B cell (primary cell): ENCODE results near the gene CDA. TPM values are rescaled to one million over a fixed set of nuclear protein-coding genes. Genes with fewer than 3 reads are reported as not detected.

Source experiments
- ATAC-seq: fragments of 200-7000 bp; cut with Tn5 transposase; one replicate; pipeline ENCODE4 v1.10.0; 2021; ENCODE audit warnings: low read depth, mild to moderate bottlenecking, moderate number of reproducible peaks, moderate library complexity
- CTCF ChIA-PET: fragments of 350-600 bp; sonication (Branson Sonifier 250); formaldehyde crosslinking; loops from one replicate; lab custom pipeline; 2021; ENCODE audit warnings: antibody characterized with exemption, inconsistent platforms; lab: Charles Lee
- POLR2A ChIA-PET: fragments of 350-600 bp; sonication (Branson Sonifier 250); formaldehyde crosslinking; loops from one replicate; lab custom pipeline; 2021; ENCODE audit warnings: antibody characterized with exemption; lab: Charles Lee
- DNase-seq: peaks from one replicate; pipeline ENCODE4 v3.0.0; 2013
- H2AFZ ChIP-seq: 2 replicates; pipeline ENCODE4 v1.6.1; 2012; ENCODE audit warnings: mild to moderate bottlenecking, low read depth, low read length; ENCODE audit not compliant: insufficient read depth, poor library complexity, severe bottlenecking
- H3K27ac ChIP-seq, 2 donors: 1 replicate in 1 of 2; 2 replicates in 1 of 2; pipeline ENCODE4 v1.5.1; 2012 to 2013; ENCODE audit warnings: low read length in 2 of 2, mild to moderate bottlenecking in 2 of 2, moderate library complexity in 1 of 2
- H3K27me3 ChIP-seq, 4 experiments: fragments of 200-600 bp in 1 of 4; sonication (generic) in 1 of 4; replicated peaks in 1 of 4; 1 replicate in 2 of 4; 2 replicates in 2 of 4; pipeline versions ENCODE4 v1.6.1 to v1.7.0; 2013 to 2016; ENCODE audit warnings: low read length in 3 of 4, mild to moderate bottlenecking in 2 of 4, mixed read lengths in 1 of 4, moderate library complexity in 1 of 4; ENCODE audit not compliant: insufficient read depth in 4 of 4, control insufficient read depth in 3 of 4; ENCODE audit errors: control extremely low read depth in 1 of 4
- H3K36me3 ChIP-seq, 2 experiments: replicated peaks in 1 of 2; 1 replicate in 1 of 2; 2 replicates in 1 of 2; pipeline versions ENCODE4 v1.6.1 to v1.7.1; 2013; ENCODE audit warnings: low read length in 1 of 2; ENCODE audit not compliant: insufficient read depth in 2 of 2, control insufficient read depth in 1 of 2; ENCODE audit errors: control extremely low read depth in 1 of 2, extremely low read depth in 1 of 2
- H3K4me1 ChIP-seq, 2 donors: fragments of 200-600 bp in 1 of 2; sonication (generic) in 1 of 2; 1 replicate in 1 of 2; 2 replicates in 1 of 2; pipeline versions ENCODE4 v1.5.1 to v1.6.1; 2013 to 2017; ENCODE audit warnings: low read length in 2 of 2; ENCODE audit not compliant: control insufficient read depth in 2 of 2, insufficient read depth in 2 of 2
- H3K4me2 ChIP-seq: replicated peaks from 2 replicates; pipeline ENCODE3; 2012; ENCODE audit warnings: mild to moderate bottlenecking, low read depth, low read length; ENCODE audit not compliant: poor library complexity, severe bottlenecking
- H3K4me3 ChIP-seq, 5 experiments: fragments of 200-600 bp in 1 of 5; sonication (generic) in 1 of 5; 1 replicate in 3 of 5; 2 replicates in 2 of 5; pipeline versions ENCODE4 v1.5.1 to v1.7.0; 2011 to 2016; ENCODE audit warnings: low read length in 4 of 5, mild to moderate bottlenecking in 4 of 5, low read depth in 2 of 5, control low read depth in 1 of 5, moderate library complexity in 1 of 5; ENCODE audit not compliant: insufficient read depth in 1 of 5; ENCODE audit errors: control extremely low read depth in 1 of 5, extremely low read depth in 1 of 5
- H3K79me2 ChIP-seq: fragments of 200-600 bp; sonication (generic); one replicate; pipeline ENCODE4 v1.6.0; 2016; ENCODE audit warnings: low read length; ENCODE audit not compliant: control insufficient read depth, insufficient read depth
- H3K9ac ChIP-seq: fragments of 200-600 bp; sonication (generic); 2 replicates; pipeline ENCODE4 v1.6.1; 2017; ENCODE audit warnings: mild to moderate bottlenecking, low read length, moderate library complexity
- H3K9me3 ChIP-seq, 3 donors: one replicate each; pipeline versions ENCODE4 v1.6.1 to v1.7.1; 2013; ENCODE audit warnings: low read length in 2 of 3; ENCODE audit not compliant: control insufficient read depth in 2 of 3, insufficient read depth in 1 of 3; ENCODE audit errors: control extremely low read depth in 1 of 3
- H4K20me1 ChIP-seq: 2 replicates; pipeline ENCODE4 v1.6.0; 2012; ENCODE audit warnings: mild to moderate bottlenecking, low read length; ENCODE audit not compliant: insufficient read depth, control insufficient read depth, poor library complexity, severe bottlenecking
- H3K27ac Mint-ChIP-seq: one replicate; pipeline ENCODE4 v1.8.0; 2021; ENCODE audit warnings: mixed read lengths
- H3K27me3 Mint-ChIP-seq: one replicate; pipeline ENCODE4 v1.8.0; 2021; ENCODE audit warnings: mixed read lengths
- H3K4me1 Mint-ChIP-seq: one replicate; pipeline ENCODE4 v1.8.0; 2021; ENCODE audit warnings: mixed read lengths
- H3K4me3 Mint-ChIP-seq: one replicate; pipeline ENCODE4 v1.8.0; 2021; ENCODE audit warnings: mixed read lengths
- H3K9me3 Mint-ChIP-seq: one replicate; pipeline ENCODE4 v1.8.0; 2022; ENCODE audit warnings: mixed read lengths; ENCODE audit not compliant: insufficient read depth
- EZH2 ChIP-seq: IDR thresholded peaks from 2 replicates; pipeline ENCODE4 v1.6.1; 2012; ENCODE audit warnings: borderline replicate concordance, low read depth, mild to moderate bottlenecking, moderate library complexity, low read length; ENCODE audit not compliant: insufficient read depth, poor library complexity, severe bottlenecking
- WGBS: methylation state at CpG from one replicate; pipeline ENCODE4 v1.1.5; 2013; ENCODE audit warnings: missing lambda C conversion rate; ENCODE audit not compliant: insufficient coverage; 5-methylcytosine and 5-hydroxymethylcytosine counted together
- intact Hi-C: fragments of 100-400 bp; cut with micrococcal nuclease; formaldehyde crosslinking; loops from one replicate; pipeline ENCODE4 v1.10.0; 2022
- polyA plus RNA-seq: library from polyadenylated mRNA; depleted of rRNA; stranded (reverse); fragments of >200 nt; gene quantifications from 2 replicates; pipeline ENCODE4 v1.2.3, GENCODE V29; 2012
- total RNA-seq, 2 donors: library from RNA; stranded (reverse); fragments of 120-200 nt in 1 of 2; gene quantifications; 1 replicate in 1 of 2; 2 replicates in 1 of 2; pipeline versions ENCODE4 v1.2.3 to v1.2.4, GENCODE V29; 2013 to 2022
- TF ChIP-seq, protein P1 (sequence below): fragments of 200-600 bp; IDR thresholded peaks from one replicate; pipeline ENCODE4 v1.8.0; 2022; ENCODE audit warnings: antibody characterized with exemption, mild to moderate bottlenecking

The CDA gene
- total and polyA plus RNA-seq, 2 donors (not counting 1 experiment from before 2014, with no cell fraction given): 0.64 TPM; not detected in 1

GRCh38 chr1:20615946-20616846 is 27.3 kb downstream of the CDA start:
- Histone ChIP-seq H3K4me2 (no peak overlapping the region), H3K9ac (no peak overlapping the region), H3K36me3 (no peaks in the 10 kb centered on the region), H3K27me3 (peaks cover 0 to 3% (median 0%) of the 10 kb centered on the region in 4 experiments), H4K20me1 (no peaks in the 10 kb centered on the region), H3K4me1 (no peaks in the 10 kb centered on the region), H3K9me3 (no peaks in the 10 kb centered on the region), H2AFZ (no peak overlapping the region), H3K27ac (no peak overlapping the region), H3K79me2 (no peaks in the 10 kb centered on the region), H3K4me3 (no peak overlapping the region)
- ChIA-PET POLR2A (no interaction called here), CTCF (no interaction called here)
- TF ChIP-seq, protein P1, sequence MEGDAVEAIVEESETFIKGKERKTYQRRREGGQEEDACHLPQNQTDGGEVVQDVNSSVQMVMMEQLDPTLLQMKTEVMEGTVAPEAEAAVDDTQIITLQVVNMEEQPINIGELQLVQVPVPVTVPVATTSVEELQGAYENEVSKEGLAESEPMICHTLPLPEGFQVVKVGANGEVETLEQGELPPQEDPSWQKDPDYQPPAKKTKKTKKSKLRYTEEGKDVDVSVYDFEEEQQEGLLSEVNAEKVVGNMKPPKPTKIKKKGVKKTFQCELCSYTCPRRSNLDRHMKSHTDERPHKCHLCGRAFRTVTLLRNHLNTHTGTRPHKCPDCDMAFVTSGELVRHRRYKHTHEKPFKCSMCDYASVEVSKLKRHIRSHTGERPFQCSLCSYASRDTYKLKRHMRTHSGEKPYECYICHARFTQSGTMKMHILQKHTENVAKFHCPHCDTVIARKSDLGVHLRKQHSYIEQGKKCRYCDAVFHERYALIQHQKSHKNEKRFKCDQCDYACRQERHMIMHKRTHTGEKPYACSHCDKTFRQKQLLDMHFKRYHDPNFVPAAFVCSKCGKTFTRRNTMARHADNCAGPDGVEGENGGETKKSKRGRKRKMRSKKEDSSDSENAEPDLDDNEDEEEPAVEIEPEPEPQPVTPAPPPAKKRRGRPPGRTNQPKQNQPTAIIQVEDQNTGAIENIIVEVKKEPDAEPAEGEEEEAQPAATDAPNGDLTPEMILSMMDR: no peak
- TF ChIP-seq EZH2: no peak
- H3K4me3 Mint-ChIP-seq: no peak overlapping the region
- ATAC-seq (no peak), DNase-seq (no peak)
- intact Hi-C loops: no loop called here
- no peaks in the 10 kb centered on the region for H3K9me3 Mint-ChIP-seq
- 69% methylated on average over 15 of the region's 20 CpGs for WGBS
- H3K27me3 Mint-ChIP-seq: peaks cover 8% of the 10 kb centered on the region
- H3K27ac Mint-ChIP-seq: no peak overlapping the region
- no peaks in the 10 kb centered on the region for H3K4me1 Mint-ChIP-seq

- H3K9me3 ChIP-seq: no peaks in the 10 kb centered on the region
- H3K9ac ChIP-seq: no peak overlapping the region
- H3K79me2 ChIP-seq: no peaks in the 10 kb centered on the region
- no peaks in the 10 kb centered on the region for H3K4me1 ChIP-seq
- H3K27me3 ChIP-seq: peaks cover 0 to 3% (median 0%) of the 10 kb centered on the region in 4 experiments
- H4K20me1 ChIP-seq: no peaks in the 10 kb centered on the region
- ChIA-PET POLR2A (no interaction called here), CTCF (no interaction called here)
- Mint-ChIP-seq H3K9me3 (no peaks in the 10 kb centered on the region), H3K27me3 (peaks cover 8% of the 10 kb centered on the region), H3K27ac (no peak overlapping the region), H3K4me3 (no peak overlapping the region), H3K4me1 (no peaks in the 10 kb centered on the region)
- no peak overlapping the region for H3K27ac ChIP-seq
- ATAC-seq (no peak), DNase-seq (no peak)
- no peak overlapping the region for H2AFZ ChIP-seq
- 80% methylated on average over 1 of the region's 3 CpGs for WGBS
- no peak overlapping the region for H3K4me2 ChIP-seq
- intact Hi-C loops: no loop called here
- H3K36me3 ChIP-seq: no peaks in the 10 kb centered on the region
- no peak overlapping the region for H3K4me3 ChIP-seq
- TF ChIP-seq EZH2: no peak
- TF ChIP-seq, protein P1: no peak
These were observed 28.1 kb downstream of the CDA start for GRCh38 chr1:20616847-20617487.
